Effector memory CD4-positive, alpha-beta T cell (primary cell): Measurements from ENCODE around the gene RAD9A.
"Not testable (repeated sequence)": the region's sequence is repeated elsewhere in the genome, so short reads cannot be mapped to it uniquely, and the experiment has no call there.

Source experiments
- DNase-seq, 3 donors: peaks; one replicate each; pipeline ENCODE4 v3.0.0-alpha.2; 2020
- H3K27ac ChIP-seq: 2 replicates; pipeline ENCODE4 v1.7.0; 2013; ENCODE audit warnings: mild to moderate bottlenecking, low read length, moderate library complexity; ENCODE audit not compliant: insufficient read depth, poor library complexity, severe bottlenecking
- H3K27me3 ChIP-seq: replicated peaks from 2 replicates; pipeline ENCODE4 v1.7.0; 2013; ENCODE audit warnings: mild to moderate bottlenecking, low read length; ENCODE audit not compliant: insufficient read depth, control insufficient read depth, poor library complexity, severe bottlenecking
- H3K36me3 ChIP-seq: 2 replicates; pipeline ENCODE4 v1.7.0; 2013; ENCODE audit warnings: mild to moderate bottlenecking, low read length, moderate library complexity; ENCODE audit not compliant: control insufficient read depth, insufficient read depth
- H3K4me1 ChIP-seq: 2 replicates; pipeline ENCODE4 v1.7.0; 2013; ENCODE audit warnings: low read length, mild to moderate bottlenecking; ENCODE audit not compliant: control insufficient read depth, insufficient read depth, poor library complexity, severe bottlenecking
- H3K4me3 ChIP-seq: 2 replicates; pipeline ENCODE4 v1.7.0; 2013; ENCODE audit warnings: low read length, low read depth, mild to moderate bottlenecking; ENCODE audit not compliant: insufficient read depth, poor library complexity, severe bottlenecking
- H3K9me3 ChIP-seq: 2 replicates; pipeline ENCODE4 v1.7.0; 2013; ENCODE audit warnings: mild to moderate bottlenecking, low read length, moderate library complexity; ENCODE audit not compliant: control insufficient read depth

Gene RAD9A

GRCh38 chr11:67418476-67419281, 26.9 kb downstream of the RAD9A start:
- H3K9me3 ChIP-seq, result no peaks in the 10 kb centered on the region
- peak overlapping the region; percentile 78 for H3K27ac ChIP-seq
- H3K4me3 ChIP-seq, result peak overlapping the region; percentile 53
- H3K4me1 ChIP-seq, result peaks cover 64% of the 10 kb centered on the region
- no peaks in the 10 kb centered on the region for H3K36me3 ChIP-seq
- no peaks in the 10 kb centered on the region for H3K27me3 ChIP-seq
- no peak for DNase-seq

GRCh38 chr11:67419325-67420049, 27.7 kb downstream of the RAD9A start:
- Histone ChIP-seq H3K9me3 (no peaks in the 10 kb centered on the region), H3K27ac (peak overlapping the region; percentile 68), H3K4me3 (peak overlapping the region; percentile 53), H3K4me1 (peaks cover 62% of the 10 kb centered on the region), H3K36me3 (no peaks in the 10 kb centered on the region), H3K27me3 (no peaks in the 10 kb centered on the region)
- DNase-seq, result no peak

GRCh38 chr11:67420147-67420645, 28.4 kb downstream of the RAD9A start:
- peaks cover 55% of the 10 kb centered on the region for H3K4me1 ChIP-seq
- H3K27ac ChIP-seq, result peak overlapping the region; percentile 68
- H3K9me3 ChIP-seq, result no peaks in the 10 kb centered on the region
- no peak for DNase-seq
- peak overlapping the region; percentile 53 for H3K4me3 ChIP-seq
- no peaks in the 10 kb centered on the region for H3K27me3 ChIP-seq
- no peaks in the 10 kb centered on the region for H3K36me3 ChIP-seq

- Histone ChIP-seq H3K27ac (peak overlapping the region; percentile 68), H3K9me3 (no peaks in the 10 kb centered on the region), H3K36me3 (no peaks in the 10 kb centered on the region), H3K4me1 (peaks cover 52% of the 10 kb centered on the region), H3K27me3 (no peaks in the 10 kb centered on the region), H3K4me3 (peak overlapping the region; percentile 53)
- DNase-seq, result peak; percentile 96 to 98 (median 97)
Measured at GRCh38 chr11:67420646-67421429, 29.1 kb downstream of the RAD9A start.

- DNase-seq, result no peak
- peaks cover 45% of the 10 kb centered on the region for H3K4me1 ChIP-seq
- no peaks in the 10 kb centered on the region for H3K9me3 ChIP-seq
Measured at GRCh38 chr11:67421430-67422031, 29.7 kb downstream of the RAD9A start.

DNA sequence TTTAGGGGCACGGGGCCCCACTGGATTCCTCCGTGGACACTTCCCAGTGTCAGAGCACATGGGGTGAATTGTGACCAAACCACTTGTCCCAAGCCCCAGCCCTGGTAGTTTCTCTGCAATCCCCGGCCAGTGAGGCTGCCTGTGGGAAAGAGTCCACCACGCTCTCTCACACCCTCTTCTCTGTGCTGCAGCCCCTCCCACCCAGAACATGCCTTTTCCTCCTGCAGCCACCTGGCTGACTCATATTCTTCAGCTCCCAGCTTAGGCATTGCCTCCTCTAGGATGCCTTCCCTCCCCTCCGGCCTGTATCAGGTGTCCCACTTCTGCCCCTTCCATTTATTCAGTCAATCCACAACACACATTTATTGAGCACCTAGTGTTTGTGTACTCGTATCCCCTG, 31.1 kb downstream of the RAD9A start:
- no peaks in the 10 kb centered on the region for H3K27me3 ChIP-seq
- H3K27ac ChIP-seq, result no peak overlapping the region
- H3K36me3 ChIP-seq, result no peaks in the 10 kb centered on the region
- peaks cover 39% of the 10 kb centered on the region for H3K4me1 ChIP-seq
- H3K9me3 ChIP-seq, result no peaks in the 10 kb centered on the region
- H3K4me3 ChIP-seq, result no peak overlapping the region
- no peak for DNase-seq

More at GRCh38 chr11:67421430-67422031, 29.7 kb downstream of the RAD9A start:
- H3K27me3 ChIP-seq, result no peaks in the 10 kb centered on the region
- H3K27ac ChIP-seq, result peak overlapping the region; percentile 68
- H3K36me3 ChIP-seq, result no peaks in the 10 kb centered on the region
- no peak overlapping the region for H3K4me3 ChIP-seq

GRCh38 chr11:67423466-67423865, 31.7 kb downstream of the RAD9A start:
- H3K9me3 ChIP-seq, result no peaks in the 10 kb centered on the region
- H3K27me3 ChIP-seq, result no peaks in the 10 kb centered on the region
- no peaks in the 10 kb centered on the region for H3K36me3 ChIP-seq
- peaks cover 34% of the 10 kb centered on the region for H3K4me1 ChIP-seq
- no peak overlapping the region for H3K4me3 ChIP-seq
- no peak for DNase-seq
- H3K27ac ChIP-seq, result no peak overlapping the region

DNA sequence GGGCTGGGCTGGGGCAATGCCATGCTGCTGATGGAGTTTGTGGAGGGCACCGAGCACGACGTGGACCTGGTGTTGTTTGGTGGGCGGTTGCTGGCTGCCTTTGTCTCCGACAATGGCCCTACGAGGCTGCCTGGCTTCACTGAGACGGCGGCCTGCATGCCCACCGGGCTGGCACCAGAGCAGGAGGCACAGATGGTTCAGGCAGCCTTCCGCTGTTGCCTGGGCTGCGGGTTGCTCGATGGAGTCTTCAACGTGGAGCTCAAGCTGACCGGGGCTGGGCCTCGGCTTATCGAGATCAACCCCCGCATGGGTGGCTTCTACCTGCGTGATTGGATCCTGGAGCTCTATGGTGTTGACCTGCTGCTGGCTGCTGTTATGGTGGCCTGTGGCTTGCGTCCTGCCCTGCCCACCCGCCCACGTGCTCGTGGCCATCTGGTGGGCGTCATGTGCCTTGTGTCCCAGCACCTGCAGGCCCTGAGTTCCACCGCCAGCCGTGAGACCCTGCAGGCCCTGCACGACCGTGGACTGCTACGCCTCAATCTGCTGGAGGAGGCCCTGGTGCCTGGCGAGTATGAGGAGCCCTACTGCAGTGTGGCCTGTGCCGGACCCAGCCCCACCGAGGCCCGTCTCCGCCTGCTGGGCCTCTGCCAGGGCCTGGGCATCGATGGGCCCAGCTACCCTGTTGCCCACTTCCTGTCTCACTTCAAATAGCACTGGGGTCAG, 32.3 kb downstream of the RAD9A start:
- H3K27ac ChIP-seq, result no peak overlapping the region
- H3K4me3 ChIP-seq, result no peak overlapping the region
- H3K4me1 ChIP-seq, result peaks cover 32% of the 10 kb centered on the region
- H3K27me3 ChIP-seq, result no peaks in the 10 kb centered on the region
- H3K9me3 ChIP-seq, result no peaks in the 10 kb centered on the region
- DNase-seq, result no peak
- H3K36me3 ChIP-seq, result no peaks in the 10 kb centered on the region

GRCh38 chr11:67427364-67427859, 35.6 kb downstream of the RAD9A start:
- not testable (repeated sequence) for H3K36me3 ChIP-seq, H3K27me3 ChIP-seq, DNase-seq, H3K9me3 ChIP-seq
- Histone ChIP-seq H3K27ac (peak overlapping the region; percentile 89), H3K4me3 (peak overlapping the region; percentile 82), H3K4me1 (peaks cover 14% of the 10 kb centered on the region)
